ENCODE results near the gene IQCC.

The IQCC gene

DNA sequence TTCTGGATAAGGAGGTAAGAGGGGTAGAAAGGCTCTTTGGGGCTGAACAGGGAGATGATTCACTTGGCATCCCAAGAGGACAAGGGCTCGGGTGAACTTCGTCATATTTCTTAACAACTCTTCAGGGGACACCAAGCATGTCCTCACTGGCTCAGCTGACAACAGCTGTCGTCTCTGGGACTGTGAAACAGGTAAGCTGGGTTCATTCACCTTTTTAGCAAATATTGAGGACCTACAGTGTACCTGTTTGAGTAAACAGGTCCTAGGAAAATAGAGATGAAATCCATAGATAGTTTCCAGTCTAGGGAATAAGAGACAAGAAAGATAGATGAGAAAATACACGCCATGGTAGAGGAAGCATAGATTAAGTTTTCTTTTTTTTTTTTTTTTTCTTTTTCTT lies 18.8 kb downstream of the IQCC start:
- DNase-seq, result no peak

DNA sequence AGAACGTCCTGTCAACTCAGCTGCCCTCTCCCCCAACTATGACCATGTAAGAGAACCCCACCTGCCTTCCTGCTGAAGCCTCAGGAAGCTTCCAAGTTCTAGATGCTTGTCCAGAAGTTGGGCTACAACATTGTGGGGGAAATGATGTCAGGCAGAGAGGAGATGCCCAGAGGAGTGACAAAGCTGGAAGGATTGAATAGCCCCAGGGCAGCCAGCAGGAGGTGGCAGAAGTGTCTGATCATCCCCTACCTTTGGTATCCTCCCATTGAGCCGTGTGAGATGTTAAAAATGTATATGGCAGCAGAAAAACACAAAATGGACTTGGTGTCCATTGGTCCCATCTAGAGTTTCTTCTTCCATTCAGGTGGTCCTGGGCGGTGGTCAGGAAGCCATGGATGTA lies 23.3 kb downstream of the IQCC start:
- DNase-seq, result no peak

- no peak for DNase-seq
Observed at GRCh38 chr1:32231843-32232432, 26.5 kb downstream of the IQCC start.

DNA sequence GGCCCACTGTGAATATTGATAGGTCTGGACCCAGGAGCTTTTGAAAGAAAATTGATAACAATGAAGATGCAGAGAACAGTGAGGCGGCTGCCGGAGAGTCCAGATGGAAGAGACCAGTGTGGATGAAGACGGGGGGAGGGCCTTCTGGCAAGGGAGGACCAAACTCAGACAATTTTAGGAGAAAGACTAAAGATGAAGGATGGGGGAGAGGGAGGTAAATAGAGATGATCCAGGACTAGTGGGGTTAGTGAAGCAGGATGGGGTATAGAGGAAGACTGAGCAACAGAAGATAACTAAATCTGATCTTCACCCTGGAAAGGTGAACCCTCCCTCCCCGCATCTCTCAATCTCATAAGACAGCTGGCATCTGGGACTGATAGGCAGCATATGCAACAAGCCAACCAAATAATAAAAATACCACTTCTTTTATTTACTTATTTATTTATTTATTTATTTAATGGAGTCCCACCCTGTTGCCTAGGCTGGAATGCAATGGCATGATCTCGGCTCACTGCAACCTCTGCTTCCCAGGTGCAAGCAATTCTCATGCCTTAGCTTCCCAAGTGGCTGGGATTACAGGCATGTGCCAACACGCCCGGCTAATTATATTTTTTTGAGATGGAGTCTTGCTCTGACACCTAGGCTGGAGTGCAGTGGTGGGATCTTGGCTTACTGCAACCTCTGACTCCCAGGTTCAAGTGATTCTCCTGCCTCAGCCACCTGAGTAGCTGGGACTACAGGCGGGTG lies 27.3 kb downstream of the IQCC start:
- DNase-seq, result no peak

GRCh38 chr1:32234792-32235191 lies 29.3 kb downstream of the IQCC start:
- DNase-seq, result no peak

DNA sequence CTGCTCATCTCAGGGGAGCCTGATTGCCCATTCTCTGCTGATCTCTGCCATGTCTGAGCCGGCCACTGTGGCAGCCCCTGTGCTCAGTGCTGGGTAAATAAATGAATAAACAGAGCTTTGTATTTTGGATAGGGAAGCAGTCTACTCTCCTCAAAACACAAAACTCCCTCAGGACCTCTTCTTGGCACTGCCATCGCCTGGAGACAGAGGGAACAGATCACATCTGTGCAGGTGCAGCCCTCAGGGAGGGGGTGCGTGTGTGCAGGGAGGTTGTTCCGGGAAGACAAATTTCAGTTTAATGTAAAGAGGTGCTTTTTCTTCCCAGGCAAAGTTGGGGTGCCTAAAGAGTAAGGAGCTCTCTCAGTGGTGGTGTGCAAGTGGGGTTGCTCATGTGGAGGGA lies 33.9 kb downstream of the IQCC start:
- no peak for DNase-seq

DNA sequence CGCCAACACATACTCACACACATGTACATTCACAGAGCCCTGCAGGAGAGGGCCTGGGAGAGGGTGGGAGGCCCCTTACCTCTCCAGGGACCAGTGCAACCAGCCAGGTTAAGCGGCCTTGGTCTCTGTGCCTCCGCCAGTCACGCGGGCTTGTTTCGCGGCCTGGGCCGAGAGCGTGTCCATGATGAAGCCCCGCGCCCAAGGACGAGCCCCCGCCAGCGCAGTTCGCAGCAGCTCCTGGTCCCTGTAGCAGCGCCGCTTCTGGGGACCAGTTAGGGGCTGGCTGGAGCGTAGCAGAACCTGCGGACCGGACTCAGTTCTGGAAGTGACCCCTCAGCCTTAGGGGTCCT lies 34.3 kb downstream of the IQCC start:
- DNase-seq, result no peak

DNA sequence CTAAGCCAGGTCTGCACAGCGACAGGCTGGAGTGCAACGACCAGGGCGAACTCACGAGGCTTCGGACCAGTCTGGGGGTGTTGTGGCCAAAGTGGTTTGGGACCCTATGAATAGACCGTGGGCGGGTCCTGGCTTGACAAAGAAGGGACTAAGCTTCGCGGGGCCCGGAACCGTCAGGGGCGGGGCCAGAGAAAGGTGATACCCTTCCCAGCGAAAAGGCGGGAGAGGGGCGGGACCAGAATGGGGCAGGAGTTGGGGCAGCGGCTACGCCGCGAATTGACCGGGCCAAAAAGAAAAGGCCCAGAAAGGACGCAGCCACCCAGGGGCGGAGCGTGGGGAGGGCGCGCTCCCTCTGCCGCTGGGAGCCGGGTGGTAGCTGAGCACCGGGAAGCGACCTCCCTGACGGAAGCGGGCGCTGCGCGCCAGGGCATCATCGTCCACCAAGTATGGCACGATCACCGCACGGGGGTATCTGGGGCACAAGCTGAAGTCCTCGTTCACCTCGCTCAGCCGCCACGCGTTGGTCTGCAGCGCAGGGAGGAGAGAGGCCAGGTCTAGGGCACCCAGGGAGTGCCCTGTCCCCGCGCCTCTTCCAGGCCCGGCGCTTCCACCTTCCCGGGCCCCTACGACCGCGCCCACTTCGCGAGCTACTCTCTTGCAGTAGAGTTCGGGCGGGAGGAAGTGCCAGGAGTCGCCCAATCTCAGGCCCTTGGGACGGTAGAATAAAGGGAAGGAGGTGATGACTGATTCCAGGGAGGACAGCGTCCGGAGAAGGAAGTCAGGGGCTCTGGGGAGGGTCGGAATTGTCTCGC lies 34.9 kb downstream of the IQCC start:
- no peak for DNase-seq

DNA sequence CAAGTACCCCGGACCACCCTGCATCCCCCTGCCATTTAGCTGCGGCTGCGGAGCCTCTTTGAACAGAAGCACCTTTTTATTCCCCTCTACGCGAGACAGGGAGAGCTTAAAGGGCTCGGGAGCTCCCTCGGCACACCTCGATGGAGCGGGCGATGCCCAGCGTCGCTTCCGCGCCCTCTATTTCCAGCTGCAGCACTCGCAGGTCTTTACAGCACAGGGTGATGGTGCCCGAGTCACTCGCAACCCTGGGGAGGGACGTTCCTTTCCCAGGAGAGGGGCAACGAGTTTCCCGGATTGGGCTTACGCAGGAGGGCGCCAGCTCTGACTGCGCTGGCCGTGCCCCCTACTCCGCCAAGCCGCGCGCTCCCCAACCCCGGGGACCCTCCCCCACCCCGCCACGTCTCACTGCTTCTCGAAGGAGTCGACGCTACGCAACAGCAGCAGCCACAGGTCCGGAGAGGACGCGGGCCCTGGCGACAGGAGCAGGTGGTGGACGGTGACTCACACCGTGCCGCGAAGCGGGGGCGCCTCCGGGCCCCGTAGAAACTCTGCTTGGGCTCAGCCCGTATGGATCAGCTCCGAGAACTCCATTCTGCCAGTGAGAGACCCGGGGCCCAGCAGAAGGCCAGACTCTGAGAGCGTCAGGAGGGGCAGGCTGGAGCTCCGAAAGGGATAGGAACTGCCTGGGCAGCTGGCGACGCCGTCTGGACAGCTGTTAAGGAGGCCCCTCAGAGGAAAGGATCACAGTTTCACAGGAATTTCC lies 35.7 kb downstream of the IQCC start:
- DNase-seq, result no peak

DNA sequence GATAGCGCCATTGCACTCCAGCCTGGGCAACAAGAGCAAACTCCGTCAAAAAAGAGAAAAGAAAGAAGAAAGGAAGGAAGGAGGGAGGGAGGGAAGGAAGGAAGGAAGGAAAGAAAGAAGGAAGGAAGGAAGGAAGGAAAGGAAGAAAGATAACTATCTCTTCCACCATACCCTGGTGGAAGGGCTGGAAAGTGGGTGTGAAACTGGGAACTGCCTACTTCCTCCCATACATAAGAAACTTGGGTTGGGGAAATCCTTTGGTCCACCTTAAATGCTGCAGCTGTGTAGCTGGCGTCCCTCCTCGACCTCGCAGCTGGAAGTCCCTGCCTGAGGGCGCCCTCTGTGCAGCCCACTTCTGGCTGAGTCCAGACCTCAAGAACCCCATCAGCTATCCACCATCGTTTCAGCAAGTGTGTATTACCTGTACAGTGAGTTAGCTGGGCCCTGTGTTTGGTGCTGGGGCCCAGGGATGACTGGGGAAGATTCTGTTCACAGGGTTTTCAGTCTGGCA lies 36.9 kb downstream of the IQCC start:
- no peak for DNase-seq

- DNase-seq, result no peak
Observed at GRCh38 chr1:32246888-32247273, 41.4 kb downstream of the IQCC start, which contains the start of gene FAM167B. Gene FAM167B, plus strand, starts transcription at chr1:32247222. Its CDS starts 200 bp downstream, at chr1:32247422.

GRCh38 chr1:32247452-32247851 lies 42.0 kb downstream of the IQCC start:
- no peak for DNase-seq

DNA sequence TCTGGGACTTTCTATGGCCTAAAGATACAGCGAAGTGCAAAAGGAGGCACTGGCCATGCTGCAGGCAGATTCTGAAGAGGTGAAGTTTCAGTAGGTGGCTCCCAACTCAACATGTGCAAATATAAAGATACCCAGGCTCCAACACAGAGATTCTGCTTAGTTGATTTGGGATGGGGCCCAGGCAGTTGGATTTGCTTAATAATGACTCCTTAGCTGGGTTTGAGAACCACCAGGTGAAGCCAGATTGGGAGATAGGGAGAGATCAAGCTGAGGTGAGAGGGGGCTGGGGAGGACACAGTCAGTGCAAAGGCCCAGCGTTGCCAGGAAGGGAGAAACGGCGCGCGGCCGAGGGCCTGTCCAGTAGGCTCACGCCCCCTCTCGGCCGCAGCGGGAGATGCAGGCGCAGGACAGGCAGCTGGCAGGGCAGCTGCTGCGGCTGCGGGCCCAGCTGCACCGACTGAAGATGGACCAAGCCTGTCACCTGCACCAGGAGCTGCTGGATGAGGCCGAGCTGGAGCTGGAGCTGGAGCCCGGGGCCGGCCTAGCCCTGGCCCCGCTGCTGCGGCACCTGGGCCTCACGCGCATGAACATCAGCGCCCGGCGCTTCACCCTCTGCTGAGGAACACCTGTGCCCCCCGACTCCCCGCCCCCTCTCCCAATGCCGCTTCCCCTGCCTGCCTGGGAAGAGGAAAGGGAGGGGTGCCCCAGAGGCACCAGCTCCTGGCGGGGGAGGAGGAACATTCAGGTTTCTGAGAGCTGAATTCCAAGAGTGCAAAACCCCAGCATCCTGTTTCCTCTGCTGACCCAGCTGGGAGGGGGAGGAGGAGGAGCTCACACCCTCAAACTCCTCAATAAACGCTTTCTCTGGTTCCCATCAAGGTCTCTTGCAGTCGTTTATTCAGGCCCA lies 42.8 kb downstream of the IQCC start:
- DNase-seq, result no peak

- DNase-seq, result peak; percentile 68
Observed at GRCh38 chr1:32249831-32250525, 44.5 kb downstream of the IQCC start.

DNA sequence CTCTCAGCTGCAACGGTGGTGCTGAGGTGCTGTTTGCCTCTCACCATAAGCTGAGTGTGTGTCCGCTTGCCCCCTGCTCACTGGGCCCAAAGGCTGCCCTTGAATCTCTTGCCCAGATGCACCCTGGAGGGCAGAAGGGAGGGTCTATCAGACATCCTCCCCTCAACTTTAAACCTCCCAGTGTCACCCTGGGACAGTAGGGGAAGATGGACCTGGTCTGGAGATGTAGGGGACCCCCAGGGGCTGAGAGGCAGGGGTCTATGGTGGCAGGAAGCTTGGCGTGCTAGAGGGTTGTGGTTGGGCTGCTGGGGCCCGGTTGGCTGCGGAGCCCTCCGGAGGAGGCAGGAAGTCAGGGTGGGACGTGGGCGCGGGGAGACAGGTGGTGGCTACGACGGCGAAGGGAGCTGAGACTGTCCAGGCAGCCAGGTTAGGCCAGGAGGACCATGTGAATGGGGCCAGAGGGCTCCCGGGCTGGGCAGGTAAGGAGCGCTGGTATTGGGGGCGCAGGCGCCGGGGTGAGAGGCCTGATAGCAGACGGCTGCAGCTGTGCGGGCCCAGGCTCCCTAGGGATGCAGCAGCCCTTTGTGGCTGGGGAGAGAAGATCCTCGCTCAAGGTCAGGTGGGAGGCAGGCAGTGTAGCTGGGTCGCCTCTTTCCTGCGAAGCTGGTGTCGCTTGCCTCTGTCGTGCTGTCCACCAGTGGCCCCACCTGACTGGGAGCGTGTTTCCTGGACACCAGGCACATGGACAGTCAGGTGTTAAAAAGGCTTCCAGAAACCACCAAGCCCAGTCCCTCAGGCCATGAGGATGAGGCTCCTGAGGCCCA lies 45.6 kb downstream of the IQCC start, which contains the start of gene LCK:
LCK (plus strand) TSS at position 373 of the 824 bp plus-strand sequence. CDS start 23,065 bp downstream, outside the sequence.
- DNase-seq, result no peak

- no peak for DNase-seq
Observed at GRCh38 chr1:32255072-32256071, 49.9 kb downstream of the IQCC start.

DNA sequence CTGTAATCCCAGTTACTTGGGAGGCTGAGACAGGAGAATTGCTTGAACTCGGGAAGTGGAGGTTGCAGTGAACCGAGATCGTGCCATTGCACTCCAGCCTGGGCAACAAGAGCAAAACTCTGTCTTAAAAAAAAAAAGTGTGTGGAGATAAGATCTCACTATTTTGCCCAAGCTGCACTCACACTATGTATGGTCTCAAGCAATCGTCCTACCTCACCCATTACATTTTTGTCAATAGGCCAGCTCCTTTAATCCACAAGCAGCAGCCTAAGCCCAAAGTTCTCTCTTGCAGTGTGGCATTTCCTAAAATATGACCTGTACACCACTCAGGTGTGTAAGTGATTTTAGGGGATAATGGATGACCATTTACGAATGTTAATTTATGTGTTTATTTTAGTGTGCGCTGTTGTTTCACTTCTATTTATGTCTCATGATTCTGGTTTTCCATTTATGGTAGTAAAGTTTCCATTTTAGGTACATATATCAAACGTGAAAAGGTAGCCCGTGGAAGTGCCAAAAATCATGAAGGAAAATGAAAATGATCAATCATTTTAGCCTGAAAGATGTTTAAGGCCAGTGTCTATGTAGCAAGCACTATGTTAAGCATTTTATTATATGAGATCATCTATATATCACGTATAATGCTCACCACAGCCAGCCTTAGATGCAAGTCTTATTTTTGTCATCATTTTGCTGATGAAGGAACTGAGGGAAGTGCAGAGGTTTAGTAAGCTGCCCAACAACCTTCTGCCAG lies 51.2 kb downstream of the IQCC start:
- DNase-seq, result no peak

GRCh38 chr1:32257227-32257508 lies 51.7 kb downstream of the IQCC start:
- DNase-seq, result no peak
